Loucy (cell line): Measurements from ENCODE around the gene RAET1E.

Source experiments
- EZH2phosphoT487 ChIP-seq: fragments of 200-600 bp; IDR thresholded peaks from 2 replicates; pipeline ENCODE4 v1.6.1; 2018; ENCODE audit warnings: antibody characterized with exemption, mild to moderate bottlenecking, moderate library complexity, borderline replicate concordance
- TF ChIP-seq, protein P1 (sequence below): fragments of 200-600 bp; sonication (generic); conservative IDR thresholded peaks from 2 replicates; pipeline ENCODE4 v1.5.1; 2014; ENCODE audit warnings: mild to moderate bottlenecking, antibody characterized with exemption, low read length

DNA sequence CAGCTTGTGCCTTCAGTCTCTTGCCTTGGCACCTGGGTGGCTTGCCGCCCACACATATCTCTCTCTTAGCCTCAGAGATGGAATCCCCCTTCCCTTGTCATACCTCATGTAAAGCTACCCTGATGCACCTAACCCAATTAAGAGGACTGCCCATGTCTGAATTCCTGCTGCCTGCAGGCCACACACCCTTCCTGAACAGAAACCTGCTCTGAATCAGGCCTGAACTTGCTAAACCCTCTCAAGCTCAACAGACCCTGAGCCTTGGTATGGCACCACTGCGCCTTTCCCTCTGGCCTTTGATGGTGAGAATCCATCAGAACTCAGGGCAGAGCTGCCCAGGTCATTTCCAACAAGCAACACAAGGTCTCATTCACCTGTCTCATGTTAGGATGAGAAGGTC is 19.8 kb upstream of the RAET1E start:
- TF ChIP-seq, protein P1, sequence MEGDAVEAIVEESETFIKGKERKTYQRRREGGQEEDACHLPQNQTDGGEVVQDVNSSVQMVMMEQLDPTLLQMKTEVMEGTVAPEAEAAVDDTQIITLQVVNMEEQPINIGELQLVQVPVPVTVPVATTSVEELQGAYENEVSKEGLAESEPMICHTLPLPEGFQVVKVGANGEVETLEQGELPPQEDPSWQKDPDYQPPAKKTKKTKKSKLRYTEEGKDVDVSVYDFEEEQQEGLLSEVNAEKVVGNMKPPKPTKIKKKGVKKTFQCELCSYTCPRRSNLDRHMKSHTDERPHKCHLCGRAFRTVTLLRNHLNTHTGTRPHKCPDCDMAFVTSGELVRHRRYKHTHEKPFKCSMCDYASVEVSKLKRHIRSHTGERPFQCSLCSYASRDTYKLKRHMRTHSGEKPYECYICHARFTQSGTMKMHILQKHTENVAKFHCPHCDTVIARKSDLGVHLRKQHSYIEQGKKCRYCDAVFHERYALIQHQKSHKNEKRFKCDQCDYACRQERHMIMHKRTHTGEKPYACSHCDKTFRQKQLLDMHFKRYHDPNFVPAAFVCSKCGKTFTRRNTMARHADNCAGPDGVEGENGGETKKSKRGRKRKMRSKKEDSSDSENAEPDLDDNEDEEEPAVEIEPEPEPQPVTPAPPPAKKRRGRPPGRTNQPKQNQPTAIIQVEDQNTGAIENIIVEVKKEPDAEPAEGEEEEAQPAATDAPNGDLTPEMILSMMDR, result no peak
- TF ChIP-seq EZH2phosphoT487, result no peak
